ENCODE measurements around the gene BRICD5.

BRICD5 gene

GRCh38 chr16:2196981-2197511 lies 13.6 kb downstream of the BRICD5 start:
- DNase-seq, result no peak

DNA sequence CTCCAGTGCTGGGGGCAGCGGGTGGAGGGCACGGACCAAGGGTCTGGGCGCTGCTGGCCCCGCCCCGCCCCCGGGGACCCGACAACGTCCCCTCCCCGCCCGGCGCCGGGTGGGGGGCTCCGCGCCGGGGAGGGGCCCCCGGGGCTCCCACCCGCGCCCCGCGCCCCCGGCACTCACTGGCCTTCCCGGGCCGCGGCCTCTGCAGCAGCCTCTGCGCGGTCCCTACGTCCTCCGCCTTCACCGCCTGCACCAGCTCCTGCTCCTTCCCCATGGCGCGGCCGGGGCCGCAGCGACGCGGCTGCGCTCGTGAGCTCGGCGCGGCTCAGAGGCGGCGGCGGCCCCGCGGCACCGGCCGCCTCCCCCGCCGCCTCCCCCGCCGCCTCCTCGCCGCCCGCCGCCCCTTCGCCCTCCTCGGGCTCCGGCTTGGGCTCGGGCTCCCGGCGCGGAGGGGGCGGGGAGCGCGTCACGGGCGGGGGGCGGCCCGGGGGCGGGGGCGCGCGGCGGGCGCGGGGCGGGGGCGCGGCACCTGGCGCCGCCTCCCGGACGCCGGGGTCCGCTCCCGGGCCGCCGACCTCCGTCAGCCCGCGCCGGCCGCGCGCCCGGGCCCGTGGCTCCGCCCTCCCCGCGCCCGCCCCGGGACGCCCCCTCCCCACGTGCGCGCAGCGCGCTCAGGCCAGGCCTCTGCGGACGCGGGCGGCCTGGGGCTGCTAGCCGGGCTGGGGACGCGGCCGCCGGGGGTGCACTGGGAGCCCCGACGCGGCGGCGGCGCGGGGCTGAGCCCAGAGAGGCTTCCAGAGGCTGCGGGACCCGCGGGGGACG lies 14.3 kb downstream of the BRICD5 start, which contains the start of gene CASKIN1:
Gene CASKIN1, minus strand, starts transcription at position 444 of the 819 bp plus-strand sequence. Its CDS starts 173 bp downstream, at position 271.
- peak; percentile 33 for DNase-seq

GRCh38 chr16:2195322-2196161 lies 15.1 kb downstream of the BRICD5 start:
- DNase-seq, result no peak

- peak; percentile 27 for DNase-seq
Observed at GRCh38 chr16:2194852-2195321, 15.8 kb downstream of the BRICD5 start.

DNA sequence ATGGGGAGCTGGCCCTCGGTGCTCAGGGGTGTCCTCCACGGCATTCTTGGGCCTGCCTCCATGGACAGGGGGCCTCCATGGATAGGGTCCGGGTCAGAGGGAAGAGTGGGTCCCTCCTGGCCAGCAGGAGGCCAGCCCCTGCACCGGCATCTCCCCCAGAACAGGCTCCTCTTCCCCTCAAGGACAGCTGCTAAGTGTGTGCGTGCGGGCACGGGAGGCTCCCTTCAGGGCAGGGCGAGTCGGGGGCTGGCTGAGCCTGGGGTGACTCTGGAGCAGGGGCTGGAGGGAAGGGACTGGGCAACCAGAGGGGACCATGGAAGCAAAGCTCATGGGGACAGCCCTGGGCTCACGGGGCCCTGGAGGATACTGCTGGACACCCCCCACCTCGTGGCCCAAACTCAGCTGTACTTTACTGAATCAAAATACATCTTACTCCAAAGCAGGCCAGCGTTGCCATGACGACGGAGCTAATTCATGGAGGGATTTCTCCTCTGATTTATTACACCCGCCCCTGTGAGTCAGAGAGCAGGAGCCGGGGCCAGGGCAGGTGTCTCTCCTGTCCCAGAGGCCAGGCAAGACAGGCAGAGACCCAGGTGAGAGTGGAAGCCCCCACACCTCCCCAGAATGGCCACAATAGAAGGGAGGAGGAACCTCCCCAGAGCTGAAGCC lies 16.4 kb downstream of the BRICD5 start:
- DNase-seq, result no peak

GRCh38 chr16:2191446-2191706 lies 19.3 kb downstream of the BRICD5 start:
- DNase-seq, result no peak

GRCh38 chr16:2190659-2191445 lies 19.8 kb downstream of the BRICD5 start:
- DNase-seq, result no peak

DNA sequence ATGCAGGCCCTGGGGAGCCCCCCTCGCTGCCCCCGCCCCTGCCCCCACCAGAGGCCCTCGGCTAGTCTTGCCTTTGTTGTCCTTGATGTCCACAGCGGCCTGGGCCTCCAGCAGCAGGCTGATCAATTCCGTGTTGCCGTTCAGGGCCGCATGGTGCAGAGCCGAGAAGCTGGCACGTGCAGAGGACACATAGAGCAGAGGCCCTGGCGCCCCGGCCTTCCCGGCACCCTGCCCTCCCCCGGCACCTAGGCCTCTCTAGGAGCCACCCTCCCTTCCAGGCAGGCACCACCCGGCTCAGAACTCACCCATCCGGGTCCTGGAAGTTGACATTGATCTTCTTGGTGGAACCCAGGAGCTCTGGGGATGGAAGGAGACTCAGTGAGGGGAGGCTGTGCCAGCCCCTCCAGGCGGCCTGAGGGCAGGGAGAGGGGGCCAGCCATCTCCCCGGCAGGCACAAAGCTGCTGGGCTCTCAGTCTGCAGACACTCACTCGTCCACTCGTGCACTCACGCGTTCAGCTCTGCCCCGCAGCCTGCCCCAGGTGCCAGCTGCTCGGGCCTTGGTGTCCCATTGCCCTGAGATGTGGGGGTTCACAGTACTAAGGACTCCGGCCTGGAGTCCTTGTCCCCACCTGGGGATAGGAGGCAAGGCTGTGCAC lies 20.5 kb downstream of the BRICD5 start:
- DNase-seq, result no peak

GRCh38 chr16:2189252-2189893 lies 21.3 kb downstream of the BRICD5 start:
- DNase-seq, result no peak

- no peak for DNase-seq
Observed at GRCh38 chr16:2188395-2188794, 22.3 kb downstream of the BRICD5 start.

- no peak for DNase-seq
Observed at GRCh38 chr16:2187212-2187611, 23.5 kb downstream of the BRICD5 start.

DNA sequence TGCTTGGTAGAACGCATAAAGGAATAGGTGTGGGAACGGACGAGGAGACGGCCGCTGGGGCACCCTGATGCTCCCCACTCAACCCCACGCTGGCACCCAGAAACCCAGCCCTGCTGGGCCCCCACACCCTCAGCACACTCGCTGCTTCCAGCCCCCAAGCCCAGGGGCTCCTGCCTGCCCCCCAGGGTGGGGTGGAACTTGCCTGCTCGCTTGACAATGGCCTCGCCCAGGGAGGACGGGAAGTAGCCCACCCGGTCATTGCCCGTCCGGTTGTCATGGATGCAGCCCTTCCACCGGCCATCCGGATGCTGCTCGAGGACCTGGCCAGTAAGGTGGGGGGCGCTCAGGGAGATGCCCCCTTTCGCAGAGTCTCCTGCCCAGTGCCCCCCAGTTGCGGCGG lies 24.2 kb downstream of the BRICD5 start:
- no peak for DNase-seq

GRCh38 chr16:2186064-2186463 lies 24.6 kb downstream of the BRICD5 start:
- DNase-seq, result no peak

DNA sequence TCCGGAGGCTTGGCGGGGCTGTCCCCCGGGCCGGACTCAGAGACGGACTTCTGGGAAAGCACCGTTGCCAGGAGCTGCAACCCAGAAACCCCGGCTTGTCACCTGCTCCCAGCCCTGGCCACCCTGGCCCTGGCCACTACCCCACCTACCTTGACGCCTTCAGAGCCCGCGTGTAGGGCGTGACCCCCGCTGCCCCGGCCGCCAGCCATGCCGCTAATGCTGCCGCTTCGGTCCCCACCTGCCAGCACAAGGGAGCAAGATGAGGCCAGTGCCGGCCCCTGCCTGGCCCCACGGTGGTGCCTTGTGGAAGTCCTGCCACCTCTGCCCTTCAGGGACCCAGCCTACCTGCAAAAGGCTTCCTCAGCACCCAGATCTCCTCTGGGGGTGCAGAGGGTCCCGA lies 25.7 kb downstream of the BRICD5 start:
- no peak for DNase-seq

DNA sequence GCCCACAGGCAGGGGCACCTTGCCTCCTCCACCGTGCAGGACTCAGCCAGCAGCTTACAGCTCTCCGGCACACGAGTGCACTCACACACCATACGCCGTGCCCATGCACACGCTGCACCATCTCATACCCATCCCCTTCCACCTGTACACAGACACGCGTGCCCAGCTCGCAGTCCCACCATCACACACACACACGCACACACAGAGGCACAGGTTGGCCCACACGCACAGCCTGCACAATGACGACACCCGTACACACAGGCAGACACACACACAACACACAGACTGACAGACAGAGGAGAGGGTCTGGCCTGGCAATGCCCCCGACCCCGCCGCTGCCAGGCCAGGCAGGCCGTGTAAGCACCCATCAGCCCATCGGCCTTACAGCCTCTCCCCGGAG lies 26.3 kb downstream of the BRICD5 start:
- DNase-seq, result no peak

DNA sequence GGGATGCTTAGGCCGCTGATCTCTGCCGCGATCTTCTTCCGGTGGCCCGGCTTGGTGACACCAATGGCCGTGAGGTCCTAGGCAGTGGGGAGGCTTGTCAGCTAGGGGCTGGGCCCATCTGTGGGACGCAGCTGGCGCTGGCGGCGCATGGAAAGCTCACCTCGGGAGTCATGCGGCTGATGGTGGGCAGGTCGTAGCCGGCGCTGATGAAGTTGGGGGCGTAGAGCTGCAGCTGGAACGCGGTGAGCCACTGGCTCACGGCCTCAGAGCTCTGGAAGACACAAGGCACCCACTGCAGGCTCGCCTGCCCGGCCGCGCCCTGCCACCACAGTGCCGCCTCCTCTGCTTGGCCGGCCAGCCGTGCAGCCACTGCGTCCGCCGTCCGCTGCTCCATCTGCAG lies 27.0 kb downstream of the BRICD5 start:
- DNase-seq, result no peak

GRCh38 chr16:2181952-2182351 lies 28.7 kb downstream of the BRICD5 start:
- no peak for DNase-seq

DNA sequence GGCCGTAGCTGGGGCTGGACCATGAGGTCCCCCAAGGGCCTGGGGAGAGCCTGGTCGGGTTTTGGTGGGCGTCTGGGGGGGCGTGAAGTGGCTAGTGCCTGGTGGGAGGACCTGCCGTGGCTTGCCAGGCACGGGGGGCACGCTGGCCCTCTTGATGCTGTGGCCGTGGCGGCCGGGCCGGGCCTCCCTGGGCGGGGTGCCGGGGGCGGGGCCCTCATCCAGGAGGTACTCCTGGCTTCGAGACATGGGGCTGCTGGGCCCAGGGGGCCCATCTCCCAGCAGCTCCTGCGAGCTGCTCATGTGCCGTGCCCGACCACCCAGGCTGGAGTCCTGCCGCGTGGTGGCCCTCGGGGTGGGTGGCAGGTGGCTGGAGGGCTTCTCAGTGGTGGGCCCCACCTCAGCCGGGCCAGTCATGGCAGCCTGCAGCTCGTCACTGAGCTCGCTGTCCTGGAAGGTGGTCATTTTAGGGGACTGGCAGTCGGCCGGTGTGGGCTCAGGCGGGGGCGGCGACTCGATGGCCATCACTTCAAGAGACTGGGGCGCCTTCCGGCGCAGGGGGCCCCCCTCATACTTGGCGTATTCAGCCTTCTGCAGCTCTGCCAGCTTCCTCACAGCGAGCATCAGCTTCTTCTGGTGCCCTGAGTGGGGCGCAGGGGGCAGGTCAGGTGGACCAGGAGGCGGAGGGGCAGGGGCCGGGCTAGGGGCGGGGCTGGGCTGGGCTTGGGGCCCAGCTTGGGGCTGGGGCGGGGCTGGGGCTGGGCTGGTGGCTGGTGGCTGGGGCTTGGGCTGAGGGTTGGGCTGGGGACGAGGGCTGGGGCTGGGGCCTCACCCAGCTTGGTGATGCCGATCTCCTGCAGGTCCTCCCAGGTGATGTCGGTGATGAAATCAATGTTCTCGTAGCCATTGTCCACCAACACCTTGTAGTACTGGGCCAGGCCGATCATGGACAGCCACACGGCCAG lies 29.4 kb downstream of the BRICD5 start:
- no peak for DNase-seq

DNA sequence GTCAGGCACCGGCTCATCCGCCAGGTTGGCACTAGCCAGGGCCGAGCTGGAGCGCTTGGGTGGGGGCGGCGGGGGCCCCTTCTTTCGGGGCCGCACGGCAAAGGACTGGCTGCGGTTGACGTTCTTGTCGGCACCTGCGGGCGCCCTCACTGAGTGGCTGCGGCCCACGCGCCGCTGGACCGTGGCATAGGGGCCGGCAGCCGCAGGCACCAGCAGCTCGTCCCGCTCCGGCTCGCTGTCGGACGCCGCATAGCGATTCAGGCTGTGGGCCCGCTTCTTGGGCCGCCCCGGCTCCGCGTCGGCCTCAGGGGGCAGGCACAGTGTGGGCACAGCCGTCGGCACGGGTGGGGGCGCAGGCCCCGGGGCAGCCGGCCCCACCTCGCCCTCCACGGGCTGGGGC lies 30.2 kb downstream of the BRICD5 start:
- DNase-seq, result no peak

DNA sequence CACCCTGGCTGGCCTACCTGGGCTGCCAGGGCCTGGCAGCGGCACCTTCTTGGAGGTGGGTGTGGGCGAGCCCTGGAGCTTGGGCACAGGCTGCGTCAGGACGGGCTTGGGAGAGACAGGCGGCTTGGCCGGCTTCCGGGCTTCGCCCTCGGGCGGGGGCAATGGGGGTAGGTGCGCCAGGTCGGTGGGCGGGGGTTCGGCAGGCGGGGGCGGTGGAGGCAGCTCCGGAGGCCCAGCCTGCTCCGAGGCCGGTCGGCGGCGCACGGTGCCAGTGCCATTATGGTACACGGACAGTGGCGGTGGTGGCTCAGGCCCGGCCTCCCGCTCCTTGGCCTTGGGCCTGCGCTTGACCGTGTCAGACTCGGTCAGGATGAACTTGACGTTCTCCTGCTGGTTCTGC lies 31.1 kb downstream of the BRICD5 start:
- no peak for DNase-seq
